Activated naive CD8-positive, alpha-beta T cell treated with anti-CD3 and anti-CD28 coated beads for 36 hours (primary cell): ENCODE data around the gene PPP6R3. TPM values are rescaled to one million over a fixed set of nuclear protein-coding genes. Genes with fewer than 3 reads are reported as not detected.
A peak's percentile ranks its signal among the peaks of the same experiment; 100 is the strongest.

Source experiments
- DNase-seq: peaks from one replicate; pipeline ENCODE4 v3.0.0; 2021
- H3K27ac Mint-ChIP-seq: one replicate; pipeline ENCODE4 v1.8.0; 2022; ENCODE audit warnings: mild to moderate bottlenecking, moderate library complexity, mixed read lengths
- H3K27me3 Mint-ChIP-seq: one replicate; pipeline ENCODE4 v1.8.0; 2022; ENCODE audit warnings: mild to moderate bottlenecking, mixed read lengths
- H3K36me3 Mint-ChIP-seq: one replicate; pipeline ENCODE4 v1.8.0; 2021; ENCODE audit warnings: mild to moderate bottlenecking, mixed read lengths
- H3K4me1 Mint-ChIP-seq: one replicate; pipeline ENCODE4 v1.8.0; 2021; ENCODE audit warnings: mixed read lengths
- H3K4me3 Mint-ChIP-seq: one replicate; pipeline ENCODE4 v1.8.0; 2022; ENCODE audit warnings: mild to moderate bottlenecking, moderate library complexity, mixed read lengths
- H3K9me3 Mint-ChIP-seq: one replicate; pipeline ENCODE4 v1.8.0; 2022; ENCODE audit warnings: mixed read lengths
- total RNA-seq, 2 experiments: library from RNA; stranded (reverse); gene quantifications; one replicate each; pipeline ENCODE4 v1.2.3, GENCODE V29; 2021

The PPP6R3 gene
- total RNA-seq, 2 experiments from 2014 or later: 122 to 123 TPM

DNA sequence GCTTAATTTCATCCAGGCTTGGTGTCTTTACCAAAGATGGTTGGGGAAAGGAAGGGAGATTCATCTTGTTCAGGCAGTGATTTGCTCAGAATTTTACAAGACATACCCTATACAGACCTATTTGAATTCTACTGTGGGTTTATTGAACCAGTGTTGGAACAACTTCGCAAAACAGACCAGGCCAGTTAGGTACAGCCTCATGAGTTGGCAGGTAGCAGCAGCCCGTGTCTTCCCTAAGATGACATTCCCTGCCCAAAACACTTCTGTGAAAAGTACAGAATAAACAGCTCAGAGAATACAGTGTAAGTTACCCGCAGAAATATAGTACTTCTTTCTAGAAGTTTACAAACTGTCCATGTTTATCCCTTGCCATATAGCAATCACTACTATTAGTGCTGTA, 121.3 kb downstream of the PPP6R3 start:
- Mint-ChIP-seq H3K4me3 (no peak overlapping the region), H3K9me3 (no peaks in the 10 kb centered on the region), H3K27ac (peak overlapping the region; percentile 21), H3K36me3 (peaks cover 18% of the 10 kb centered on the region), H3K4me1 (peaks cover 27% of the 10 kb centered on the region), H3K27me3 (no peaks in the 10 kb centered on the region)
- no peak for DNase-seq

DNA sequence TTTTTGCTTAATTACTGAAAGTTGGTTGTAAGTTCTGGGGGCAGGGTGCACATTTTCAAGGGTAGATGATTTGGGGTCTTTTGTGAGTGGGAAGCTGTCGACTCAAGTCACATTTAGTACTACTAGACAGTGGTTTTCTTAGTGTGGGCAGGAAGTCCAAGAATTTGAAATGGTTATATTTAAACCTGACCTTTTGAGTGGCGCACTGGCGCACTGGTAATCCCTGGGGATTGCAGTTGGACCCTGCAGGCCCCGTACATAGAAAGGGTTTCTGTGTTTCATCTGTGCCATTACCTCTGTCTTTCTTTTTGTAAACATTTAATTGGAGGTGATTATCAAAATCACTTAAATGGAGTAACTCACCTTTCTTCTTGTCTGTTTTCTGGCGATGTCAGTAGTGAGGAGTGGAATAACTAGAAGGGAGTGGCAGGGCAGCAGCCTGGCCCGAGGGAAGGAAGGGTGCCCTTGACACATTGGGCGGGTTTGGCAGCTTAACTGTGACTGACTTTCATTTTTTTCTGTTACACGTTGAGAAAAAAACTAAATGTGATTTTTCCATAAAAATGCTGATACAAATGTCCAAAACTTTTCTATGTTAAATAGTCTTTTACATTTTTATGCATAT, 122.0 kb downstream of the PPP6R3 start:
- Mint-ChIP-seq H3K27me3 (no peaks in the 10 kb centered on the region), H3K4me3 (no peak overlapping the region), H3K9me3 (no peaks in the 10 kb centered on the region), H3K36me3 (peaks cover 20% of the 10 kb centered on the region), H3K4me1 (peaks cover 27% of the 10 kb centered on the region), H3K27ac (peak overlapping the region; percentile 69)
- no peak for DNase-seq

DNA sequence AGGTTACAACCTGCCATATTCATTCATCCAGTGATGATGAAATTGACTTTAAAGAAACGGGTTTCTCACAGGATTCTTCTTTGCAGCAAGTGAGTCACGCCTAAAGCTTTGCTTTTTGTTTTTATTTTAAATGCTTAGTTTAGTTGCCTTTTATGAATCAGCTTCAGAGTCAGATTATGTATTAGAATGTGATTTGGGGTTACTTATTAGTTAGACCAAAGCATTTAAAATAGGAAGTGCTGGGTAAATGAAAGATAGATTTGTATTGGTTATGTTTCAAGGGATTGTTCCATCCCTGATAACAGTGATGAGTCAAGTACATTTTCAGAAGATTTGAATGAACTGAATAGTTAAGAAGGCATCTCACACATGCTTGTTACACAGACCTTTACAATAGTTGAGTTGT, 122.5 kb downstream of the PPP6R3 start:
- H3K27me3 Mint-ChIP-seq: no peaks in the 10 kb centered on the region
- H3K4me3 Mint-ChIP-seq: no peak overlapping the region
- no peak overlapping the region for H3K27ac Mint-ChIP-seq
- peaks cover 20% of the 10 kb centered on the region for H3K36me3 Mint-ChIP-seq
- DNase-seq: no peak
- peaks cover 27% of the 10 kb centered on the region for H3K4me1 Mint-ChIP-seq
- H3K9me3 Mint-ChIP-seq: no peaks in the 10 kb centered on the region

DNA sequence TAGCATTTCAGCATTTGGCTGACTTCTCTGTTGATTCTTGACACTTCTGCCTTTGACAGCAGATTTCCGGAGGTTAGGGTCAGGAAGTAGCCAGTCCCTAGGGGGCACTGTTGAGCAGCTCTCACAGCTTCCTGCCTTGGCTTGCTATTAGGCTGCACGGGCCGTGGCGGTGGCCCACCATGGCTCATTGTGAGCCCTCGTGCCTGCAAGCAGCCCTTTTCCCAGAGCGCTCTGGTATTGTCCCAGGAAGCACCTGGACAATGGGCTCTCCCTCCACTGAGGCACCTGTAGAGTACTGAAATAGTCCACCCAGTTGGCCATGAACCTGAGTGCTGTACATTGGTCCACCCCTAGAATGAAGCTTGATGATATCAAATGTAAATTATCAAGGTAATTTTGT, 123.5 kb downstream of the PPP6R3 start:
- no peaks in the 10 kb centered on the region for H3K27me3 Mint-ChIP-seq
- H3K4me3 Mint-ChIP-seq: no peak overlapping the region
- H3K27ac Mint-ChIP-seq: no peak overlapping the region
- H3K36me3 Mint-ChIP-seq: peaks cover 20% of the 10 kb centered on the region
- DNase-seq: peak; percentile 46
- no peaks in the 10 kb centered on the region for H3K9me3 Mint-ChIP-seq
- peaks cover 20% of the 10 kb centered on the region for H3K4me1 Mint-ChIP-seq

DNA sequence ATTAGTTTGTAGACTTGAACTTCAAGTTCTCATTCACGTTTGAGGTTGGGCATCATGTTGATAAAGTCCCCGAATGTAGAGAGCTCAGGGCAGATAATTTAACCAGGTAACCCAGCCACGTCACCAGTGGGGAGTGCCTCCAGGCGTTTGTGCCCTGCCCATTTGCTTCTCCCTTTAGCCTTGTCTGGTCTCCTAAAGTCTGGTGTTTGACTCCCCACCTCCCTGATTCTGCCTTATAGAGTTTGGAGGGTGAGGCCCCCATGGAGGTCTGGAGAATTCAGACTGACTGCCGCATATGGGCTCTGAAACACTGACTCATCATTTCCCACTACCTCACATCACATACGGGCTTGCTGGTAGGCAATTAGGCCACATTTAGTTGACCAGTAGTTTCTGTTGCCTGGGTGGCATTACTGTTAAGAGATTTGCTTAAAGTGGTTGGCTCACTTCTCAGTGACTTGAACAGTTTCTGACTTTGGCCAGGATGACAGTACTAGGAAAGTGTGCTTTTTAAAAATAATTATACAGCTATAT, 124.5 kb downstream of the PPP6R3 start:
- peaks cover 20% of the 10 kb centered on the region for H3K4me1 Mint-ChIP-seq
- H3K9me3 Mint-ChIP-seq: no peaks in the 10 kb centered on the region
- no peaks in the 10 kb centered on the region for H3K27me3 Mint-ChIP-seq
- peaks cover 18% of the 10 kb centered on the region for H3K36me3 Mint-ChIP-seq
- no peak overlapping the region for H3K4me3 Mint-ChIP-seq
- DNase-seq: no peak
- no peak overlapping the region for H3K27ac Mint-ChIP-seq

DNA sequence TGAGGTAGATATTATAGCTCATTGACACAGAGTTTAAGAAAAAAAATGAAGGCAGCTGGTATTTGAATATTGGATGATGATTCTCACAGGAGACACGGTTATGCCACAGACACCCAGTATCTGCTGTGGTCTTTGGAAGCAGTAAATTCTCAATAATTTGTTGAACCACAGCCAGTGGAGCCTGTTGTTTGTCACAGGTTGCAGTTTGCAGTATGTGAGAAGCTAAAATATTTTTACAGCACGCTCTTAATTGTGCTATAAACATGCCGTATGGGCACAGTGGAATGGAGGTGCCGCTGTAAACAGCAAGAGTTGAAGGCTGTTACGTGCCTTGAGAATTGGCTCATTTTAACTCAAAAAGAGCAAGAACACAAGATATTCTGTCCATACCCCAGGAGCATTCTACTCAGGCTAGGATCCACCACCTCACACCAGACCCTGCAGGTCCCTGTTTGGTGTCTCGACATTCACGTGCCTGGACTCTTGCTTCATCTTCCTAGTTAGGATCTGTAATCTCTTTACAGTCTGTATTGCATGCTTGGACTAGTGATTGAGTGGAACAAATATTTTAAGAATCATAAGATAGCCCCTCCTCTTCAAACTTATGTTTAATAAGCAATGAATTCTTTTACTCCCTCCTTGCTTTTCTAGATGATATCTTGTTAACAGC, 129.1 kb downstream of the PPP6R3 start:
- H3K4me1 Mint-ChIP-seq: peaks cover 6% of the 10 kb centered on the region
- DNase-seq: no peak
- H3K27me3 Mint-ChIP-seq: no peaks in the 10 kb centered on the region
- no peaks in the 10 kb centered on the region for H3K9me3 Mint-ChIP-seq
- H3K36me3 Mint-ChIP-seq: peaks cover 32% of the 10 kb centered on the region
- no peak overlapping the region for H3K27ac Mint-ChIP-seq
- no peak overlapping the region for H3K4me3 Mint-ChIP-seq

DNA sequence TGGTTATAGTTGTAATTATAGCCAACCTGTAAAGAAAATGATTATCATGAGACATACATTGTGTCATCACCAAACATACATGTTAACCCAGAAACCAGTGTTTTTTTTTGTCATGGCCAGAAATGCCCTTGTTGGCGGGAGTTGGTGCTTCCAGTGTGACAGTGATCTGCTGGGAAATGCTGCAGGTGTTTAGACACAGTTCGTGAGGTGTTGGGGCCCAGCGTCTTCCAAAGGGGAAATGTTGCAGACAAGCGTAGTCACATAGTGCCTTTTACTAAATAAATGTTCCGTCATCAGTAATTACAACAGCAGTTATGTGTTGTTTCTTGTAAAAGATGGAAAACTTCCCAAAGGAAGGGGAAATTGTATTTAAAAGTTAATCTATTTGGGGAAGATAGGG, 131.2 kb downstream of the PPP6R3 start:
- H3K4me1 Mint-ChIP-seq: no peaks in the 10 kb centered on the region
- H3K27ac Mint-ChIP-seq: no peak overlapping the region
- no peaks in the 10 kb centered on the region for H3K9me3 Mint-ChIP-seq
- H3K4me3 Mint-ChIP-seq: no peak overlapping the region
- peaks cover 30% of the 10 kb centered on the region for H3K36me3 Mint-ChIP-seq
- no peaks in the 10 kb centered on the region for H3K27me3 Mint-ChIP-seq
- DNase-seq: no peak

DNA sequence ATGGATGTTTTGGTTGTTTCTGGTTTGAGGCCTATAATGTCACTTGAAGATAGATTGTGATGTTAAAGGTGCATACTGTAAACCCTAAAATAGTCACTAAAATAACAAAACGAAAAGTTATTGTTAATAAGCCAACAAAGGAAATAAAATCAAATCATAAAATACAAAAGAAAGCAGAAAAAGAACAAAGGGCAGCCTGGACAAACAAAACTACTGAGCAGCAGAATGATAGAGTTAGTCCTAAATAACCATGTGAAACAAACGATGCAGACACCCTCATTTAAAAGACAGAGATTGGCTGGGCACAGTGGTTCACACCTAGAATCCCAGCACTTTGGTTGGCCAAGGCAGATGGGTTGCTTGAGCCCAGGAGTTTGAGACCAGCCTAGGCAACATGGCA, 132.9 kb downstream of the PPP6R3 start:
- H3K4me1 Mint-ChIP-seq: no peaks in the 10 kb centered on the region
- H3K36me3 Mint-ChIP-seq: peaks cover 35% of the 10 kb centered on the region
- H3K27me3 Mint-ChIP-seq: no peaks in the 10 kb centered on the region
- H3K9me3 Mint-ChIP-seq: no peaks in the 10 kb centered on the region
- DNase-seq: no peak
- peak overlapping the region; percentile 22 for H3K27ac Mint-ChIP-seq
- no peak overlapping the region for H3K4me3 Mint-ChIP-seq

DNA sequence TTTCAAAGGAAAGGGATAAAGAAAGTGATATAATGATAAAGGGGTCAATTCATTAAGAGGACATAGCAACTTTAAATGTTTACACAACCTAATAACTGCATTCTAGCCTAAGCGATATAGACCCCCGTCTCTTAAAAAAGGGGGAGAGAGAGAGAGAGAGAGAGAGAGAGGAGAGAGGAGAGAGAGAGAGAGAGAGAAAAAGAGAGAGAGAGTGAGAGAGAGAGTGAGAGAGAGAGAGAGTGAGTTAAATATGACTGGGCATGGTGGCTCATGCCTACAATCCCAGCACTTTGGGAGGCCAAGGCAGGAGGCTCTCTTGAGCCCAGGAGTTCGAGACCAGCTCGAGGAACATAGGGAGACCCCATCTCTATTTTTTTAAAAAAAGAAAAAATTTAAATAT, 133.6 kb downstream of the PPP6R3 start:
- no peak for DNase-seq
- no peaks in the 10 kb centered on the region for H3K27me3 Mint-ChIP-seq
- no peaks in the 10 kb centered on the region for H3K9me3 Mint-ChIP-seq
- peak overlapping the region; percentile 21 for H3K27ac Mint-ChIP-seq
- H3K4me1 Mint-ChIP-seq: no peaks in the 10 kb centered on the region
- H3K4me3 Mint-ChIP-seq: no peak overlapping the region
- peaks cover 42% of the 10 kb centered on the region for H3K36me3 Mint-ChIP-seq

DNA sequence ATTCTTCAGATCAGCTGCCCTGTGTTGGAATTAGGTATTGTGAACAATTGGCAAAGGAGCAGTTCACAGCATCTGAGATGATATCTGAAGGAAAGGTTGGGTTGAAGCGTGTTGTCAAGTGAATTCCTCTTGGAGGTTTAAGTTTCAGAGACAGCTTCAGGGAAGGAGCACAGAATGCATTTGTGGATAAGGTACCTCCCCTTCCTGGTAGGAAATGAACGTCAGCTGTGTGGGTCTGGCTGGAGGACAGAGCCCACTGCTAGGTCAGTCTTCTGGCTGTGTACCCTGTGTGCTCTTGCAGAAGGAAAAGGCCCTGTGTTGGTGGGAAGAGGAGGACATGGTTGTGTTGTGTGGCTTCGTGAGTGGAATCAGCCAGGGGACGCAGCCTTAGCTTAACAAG, 135.7 kb downstream of the PPP6R3 start:
- H3K4me1 Mint-ChIP-seq: no peaks in the 10 kb centered on the region
- DNase-seq: no peak
- no peaks in the 10 kb centered on the region for H3K27me3 Mint-ChIP-seq
- H3K27ac Mint-ChIP-seq: no peak overlapping the region
- no peak overlapping the region for H3K4me3 Mint-ChIP-seq
- H3K9me3 Mint-ChIP-seq: no peaks in the 10 kb centered on the region
- peaks cover 32% of the 10 kb centered on the region for H3K36me3 Mint-ChIP-seq

DNA sequence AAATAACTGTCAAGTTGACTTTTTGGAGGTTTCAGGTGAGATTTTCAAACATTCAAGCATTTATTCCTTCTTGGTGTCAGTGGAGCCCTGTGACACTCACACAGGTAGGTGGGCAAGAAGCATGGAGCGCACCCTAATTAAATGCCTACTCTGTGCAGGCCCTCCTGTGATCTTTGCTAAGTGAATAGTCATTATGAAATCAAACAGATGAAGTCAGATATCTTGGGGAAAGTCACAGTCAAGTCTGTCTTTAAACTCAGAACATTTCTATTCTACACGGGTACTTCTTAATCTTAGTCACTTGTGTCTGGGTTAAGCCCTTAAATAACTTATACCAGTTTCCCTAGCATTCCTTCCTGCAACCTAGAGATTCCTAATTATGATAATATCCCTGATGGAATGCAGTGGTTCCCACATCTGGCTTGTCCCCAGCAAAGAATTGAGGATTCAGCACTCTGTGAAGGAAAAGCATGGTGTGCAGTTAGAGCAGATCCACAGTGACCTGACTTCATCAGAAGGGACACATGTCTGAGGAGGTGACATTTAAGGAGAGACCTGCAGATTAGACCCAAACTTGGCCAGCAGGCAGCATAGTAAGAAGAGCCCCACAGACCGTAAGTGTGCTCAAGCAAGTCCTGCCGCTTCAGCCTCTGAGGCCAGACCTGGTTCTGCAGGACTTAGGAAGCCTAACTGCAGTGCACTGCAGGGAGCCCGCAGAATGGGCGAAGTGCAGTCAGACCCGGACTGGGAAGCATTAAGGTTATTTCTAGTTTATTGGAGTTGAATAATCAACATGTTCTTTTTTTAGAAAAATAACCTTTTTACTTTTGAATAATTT, 138.5 kb downstream of the PPP6R3 start:
- H3K27ac Mint-ChIP-seq: peak overlapping the region; percentile 3
- no peaks in the 10 kb centered on the region for H3K4me1 Mint-ChIP-seq
- H3K4me3 Mint-ChIP-seq: no peak overlapping the region
- H3K9me3 Mint-ChIP-seq: no peaks in the 10 kb centered on the region
- H3K36me3 Mint-ChIP-seq: peaks cover 45% of the 10 kb centered on the region
- DNase-seq: no peak
- no peaks in the 10 kb centered on the region for H3K27me3 Mint-ChIP-seq

DNA sequence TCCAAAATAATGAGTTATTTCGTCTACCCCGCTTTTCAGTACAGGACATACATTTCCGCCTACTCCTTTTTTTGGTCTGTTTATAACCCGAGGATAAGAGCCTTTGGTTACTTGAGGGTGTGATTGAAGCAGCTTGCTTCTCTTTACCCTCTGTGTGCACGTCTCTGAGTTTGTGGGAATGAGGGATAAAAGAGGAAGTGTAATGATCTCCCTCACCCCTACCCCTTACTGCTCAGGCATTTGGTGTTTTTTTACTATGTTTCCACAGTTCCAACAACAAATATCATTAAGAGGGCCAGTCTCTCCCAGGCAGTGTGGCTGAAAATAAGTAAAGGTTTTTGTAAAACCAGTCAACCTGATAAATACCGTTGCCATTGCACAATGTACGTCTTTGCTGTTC, 140.6 kb downstream of the PPP6R3 start:
- Mint-ChIP-seq H3K4me1 (no peaks in the 10 kb centered on the region), H3K36me3 (peaks cover 57% of the 10 kb centered on the region), H3K27me3 (no peaks in the 10 kb centered on the region), H3K27ac (no peak overlapping the region), H3K9me3 (no peaks in the 10 kb centered on the region), H3K4me3 (no peak overlapping the region)
- no peak for DNase-seq

DNA sequence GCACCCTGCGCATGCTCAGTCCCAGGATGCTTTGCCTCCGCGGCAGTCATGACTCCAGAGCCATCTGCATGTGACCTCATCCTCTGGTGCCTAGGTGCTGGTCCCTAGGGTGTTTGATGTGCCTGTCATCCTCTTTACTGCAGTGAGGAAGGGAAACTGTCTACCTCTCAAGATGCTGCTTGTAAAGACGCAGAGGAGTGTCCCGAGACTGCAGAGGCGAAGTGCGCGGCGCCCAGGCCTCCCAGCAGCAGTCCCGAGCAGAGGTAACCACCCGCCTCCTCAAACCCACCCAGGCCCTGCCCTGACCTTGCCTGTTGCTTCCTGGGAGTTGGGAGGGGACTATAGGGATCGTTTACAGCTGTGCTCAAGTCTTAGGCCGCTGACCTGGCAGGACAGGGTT, 149.2 kb downstream of the PPP6R3 start:
- DNase-seq: no peak
- no peaks in the 10 kb centered on the region for H3K9me3 Mint-ChIP-seq
- H3K36me3 Mint-ChIP-seq: peaks cover 49% of the 10 kb centered on the region
- no peak overlapping the region for H3K27ac Mint-ChIP-seq
- H3K27me3 Mint-ChIP-seq: no peaks in the 10 kb centered on the region
- no peak overlapping the region for H3K4me3 Mint-ChIP-seq
- no peaks in the 10 kb centered on the region for H3K4me1 Mint-ChIP-seq

DNA sequence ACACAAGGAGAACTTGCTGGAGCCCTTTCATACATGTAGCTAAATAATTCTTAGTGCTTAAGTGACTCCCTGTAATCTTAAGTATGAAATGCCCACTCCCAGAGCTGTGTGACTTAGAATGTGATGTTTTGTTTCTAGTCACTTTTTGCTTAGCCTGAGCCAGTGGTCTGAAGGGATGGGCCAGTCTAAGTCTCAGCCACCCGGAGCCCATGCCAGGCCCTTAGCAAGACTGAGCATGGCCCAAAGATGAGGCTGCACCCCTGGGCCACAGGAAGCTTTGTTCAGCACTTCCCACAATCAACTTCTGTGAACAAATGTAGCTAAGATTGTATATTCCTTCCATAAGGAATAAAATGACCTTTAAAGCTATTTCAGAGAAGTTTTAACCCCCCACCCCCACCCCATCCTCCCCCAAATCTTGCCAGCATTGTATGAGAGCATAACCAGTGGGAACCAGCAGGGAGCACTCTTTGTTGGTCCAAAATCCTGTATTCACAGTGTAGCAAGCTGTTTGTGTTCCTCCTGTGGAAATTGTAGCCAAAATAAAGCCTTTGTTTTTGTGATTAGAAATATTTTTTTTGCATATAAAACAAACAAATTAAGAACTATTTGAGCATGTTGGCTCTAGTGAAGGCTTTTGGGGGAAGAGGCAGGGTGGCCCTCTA, 150.0 kb downstream of the PPP6R3 start:
- DNase-seq: no peak
- H3K4me3 Mint-ChIP-seq: no peak overlapping the region
- no peaks in the 10 kb centered on the region for H3K4me1 Mint-ChIP-seq
- no peak overlapping the region for H3K27ac Mint-ChIP-seq
- H3K27me3 Mint-ChIP-seq: no peaks in the 10 kb centered on the region
- no peaks in the 10 kb centered on the region for H3K9me3 Mint-ChIP-seq
- H3K36me3 Mint-ChIP-seq: peaks cover 48% of the 10 kb centered on the region

DNA sequence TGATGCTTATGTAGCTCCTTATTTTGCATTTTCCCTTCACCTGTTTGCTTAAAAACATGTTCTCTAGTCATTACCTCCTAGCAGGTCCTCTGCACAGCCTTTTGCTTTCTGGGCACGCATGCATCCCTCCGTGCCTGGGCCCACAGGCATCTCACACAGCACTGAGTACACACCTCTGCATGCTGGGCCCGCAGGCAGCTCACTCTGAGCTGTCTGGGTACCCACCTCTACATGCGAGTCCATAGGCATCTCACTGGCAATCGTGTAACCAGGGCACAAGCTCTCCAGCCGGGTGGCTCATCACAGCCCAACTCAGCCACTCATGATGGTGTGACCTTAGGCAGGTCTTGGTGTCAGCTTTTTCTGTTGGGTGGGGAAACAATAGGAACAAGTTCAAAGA, 155.1 kb downstream of the PPP6R3 start:
- Mint-ChIP-seq H3K27ac (no peak overlapping the region), H3K4me1 (no peaks in the 10 kb centered on the region), H3K36me3 (peaks cover 43% of the 10 kb centered on the region), H3K9me3 (no peaks in the 10 kb centered on the region), H3K27me3 (no peaks in the 10 kb centered on the region), H3K4me3 (no peak overlapping the region)
- DNase-seq: no peak
